Type B pancreatic cell (in vitro differentiated cells): ENCODE measurements around the gene MASP2. TPM values are rescaled to one million over a fixed set of nuclear protein-coding genes. Genes with fewer than 3 reads are reported as not detected.

Source experiments
- DNase-seq: peaks from one replicate; pipeline ENCODE4 v3.0.0; 2021; ENCODE audit warnings: mixed read lengths; ENCODE audit not compliant: unreplicated experiment; ENCODE audit errors: extremely low spot score
- H3K27ac Mint-ChIP-seq: 2 replicates; pipeline ENCODE4 v1.8.0; 2021; ENCODE audit warnings: mild to moderate bottlenecking, mixed read lengths
- H3K27me3 Mint-ChIP-seq: 2 replicates; pipeline ENCODE4 v1.8.0; 2021; ENCODE audit warnings: mixed read lengths
- H3K36me3 Mint-ChIP-seq: 2 replicates; pipeline ENCODE4 v1.8.0; 2021; ENCODE audit warnings: mixed read lengths
- H3K4me1 Mint-ChIP-seq: one replicate; pipeline ENCODE4 v1.8.0; 2021; ENCODE audit warnings: mixed read lengths; ENCODE audit not compliant: unreplicated experiment
- H3K4me3 Mint-ChIP-seq: 2 replicates; pipeline ENCODE4 v1.8.0; 2021; ENCODE audit warnings: mild to moderate bottlenecking, mixed read lengths
- H3K9me3 Mint-ChIP-seq: 2 replicates; pipeline ENCODE4 v1.8.0; 2021; ENCODE audit warnings: mixed read lengths
- total RNA-seq: library from RNA; stranded (reverse); gene quantifications from 2 replicates; pipeline ENCODE4 v1.2.1, GENCODE V29; 2021; ENCODE audit warnings: low replicate concordance
- TF ChIP-seq, protein P1 (sequence below): fragments of 200-600 bp; sonication (generic); conservative IDR thresholded peaks from 2 replicates; pipeline ENCODE4 v1.5.0; 2021; ENCODE audit warnings: antibody characterized with exemption, mild to moderate bottlenecking

Gene MASP2
- total RNA-seq, 1 donor from 2014 or later = 0.34 TPM

DNA sequence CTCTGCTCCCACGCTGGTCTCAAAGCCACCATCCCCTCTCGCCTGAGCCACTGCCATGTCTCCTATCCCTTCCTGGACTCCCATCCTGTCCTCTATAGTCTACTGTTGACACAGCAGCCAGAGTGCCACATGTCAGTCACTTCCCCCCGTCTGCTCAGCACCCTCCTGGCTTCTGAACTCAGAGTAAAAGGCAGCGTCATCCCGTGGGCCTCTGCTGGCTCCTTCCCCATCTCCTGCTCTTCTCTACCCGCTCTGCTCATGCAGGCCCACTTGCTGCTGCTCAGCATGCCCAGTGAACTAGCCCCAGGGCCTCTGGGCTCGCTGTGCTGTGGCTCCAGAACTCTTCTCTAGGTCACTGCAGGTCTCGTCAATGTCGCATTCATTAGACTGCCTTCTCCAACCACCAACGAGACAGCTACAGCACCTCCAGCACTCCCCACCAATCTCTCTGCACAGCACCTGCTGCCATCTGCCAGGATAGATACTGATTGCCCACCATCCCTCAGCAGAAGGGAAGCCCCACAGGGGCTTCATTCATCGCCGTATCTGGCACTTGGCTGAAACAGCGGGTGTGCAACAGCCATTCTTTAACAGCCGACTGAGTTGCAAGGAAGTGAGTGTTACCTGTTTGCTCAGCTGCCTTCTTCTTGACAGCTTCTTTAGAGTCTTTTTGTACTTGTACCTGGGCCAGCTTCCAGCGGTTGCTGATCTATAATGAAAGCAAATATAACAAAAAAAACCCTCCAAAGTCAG lies 24.6 kb upstream of the MASP2 start:
- Mint-ChIP-seq H3K36me3 (peaks cover 22% of the 10 kb centered on the region), H3K27me3 (no peaks in the 10 kb centered on the region), H3K27ac (no peak overlapping the region), H3K4me3 (no peak overlapping the region), H3K4me1 (no peaks in the 10 kb centered on the region), H3K9me3 (no peaks in the 10 kb centered on the region)
- TF ChIP-seq, protein P1, sequence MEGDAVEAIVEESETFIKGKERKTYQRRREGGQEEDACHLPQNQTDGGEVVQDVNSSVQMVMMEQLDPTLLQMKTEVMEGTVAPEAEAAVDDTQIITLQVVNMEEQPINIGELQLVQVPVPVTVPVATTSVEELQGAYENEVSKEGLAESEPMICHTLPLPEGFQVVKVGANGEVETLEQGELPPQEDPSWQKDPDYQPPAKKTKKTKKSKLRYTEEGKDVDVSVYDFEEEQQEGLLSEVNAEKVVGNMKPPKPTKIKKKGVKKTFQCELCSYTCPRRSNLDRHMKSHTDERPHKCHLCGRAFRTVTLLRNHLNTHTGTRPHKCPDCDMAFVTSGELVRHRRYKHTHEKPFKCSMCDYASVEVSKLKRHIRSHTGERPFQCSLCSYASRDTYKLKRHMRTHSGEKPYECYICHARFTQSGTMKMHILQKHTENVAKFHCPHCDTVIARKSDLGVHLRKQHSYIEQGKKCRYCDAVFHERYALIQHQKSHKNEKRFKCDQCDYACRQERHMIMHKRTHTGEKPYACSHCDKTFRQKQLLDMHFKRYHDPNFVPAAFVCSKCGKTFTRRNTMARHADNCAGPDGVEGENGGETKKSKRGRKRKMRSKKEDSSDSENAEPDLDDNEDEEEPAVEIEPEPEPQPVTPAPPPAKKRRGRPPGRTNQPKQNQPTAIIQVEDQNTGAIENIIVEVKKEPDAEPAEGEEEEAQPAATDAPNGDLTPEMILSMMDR = no peak
- DNase-seq = no peak

DNA sequence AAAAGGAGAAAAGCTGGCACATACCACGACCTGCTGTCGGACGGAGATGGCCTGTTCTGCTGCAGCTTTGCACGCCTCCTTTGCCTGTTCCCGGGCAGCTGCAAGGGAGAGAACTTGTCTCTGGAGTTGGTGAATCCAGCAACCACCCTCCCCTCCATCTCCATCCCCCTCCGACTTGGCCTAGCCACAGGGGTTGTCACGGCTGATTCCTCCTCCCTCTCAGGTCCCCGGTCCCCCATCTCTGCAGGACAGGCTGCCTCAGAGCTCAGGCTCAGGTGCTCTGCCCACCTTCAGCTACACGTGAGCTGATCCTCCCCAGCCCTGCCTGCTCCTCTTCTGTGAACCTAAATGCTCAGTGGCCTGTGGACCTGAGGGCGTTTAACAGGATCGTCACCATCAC lies 23.8 kb upstream of the MASP2 start:
- H3K4me1 Mint-ChIP-seq = no peaks in the 10 kb centered on the region
- no peak for DNase-seq
- no peaks in the 10 kb centered on the region for H3K9me3 Mint-ChIP-seq
- H3K27me3 Mint-ChIP-seq = no peaks in the 10 kb centered on the region
- H3K4me3 Mint-ChIP-seq = no peak overlapping the region
- peaks cover 18% of the 10 kb centered on the region for H3K36me3 Mint-ChIP-seq
- TF ChIP-seq, protein P1 = no peak
- no peak overlapping the region for H3K27ac Mint-ChIP-seq

DNA sequence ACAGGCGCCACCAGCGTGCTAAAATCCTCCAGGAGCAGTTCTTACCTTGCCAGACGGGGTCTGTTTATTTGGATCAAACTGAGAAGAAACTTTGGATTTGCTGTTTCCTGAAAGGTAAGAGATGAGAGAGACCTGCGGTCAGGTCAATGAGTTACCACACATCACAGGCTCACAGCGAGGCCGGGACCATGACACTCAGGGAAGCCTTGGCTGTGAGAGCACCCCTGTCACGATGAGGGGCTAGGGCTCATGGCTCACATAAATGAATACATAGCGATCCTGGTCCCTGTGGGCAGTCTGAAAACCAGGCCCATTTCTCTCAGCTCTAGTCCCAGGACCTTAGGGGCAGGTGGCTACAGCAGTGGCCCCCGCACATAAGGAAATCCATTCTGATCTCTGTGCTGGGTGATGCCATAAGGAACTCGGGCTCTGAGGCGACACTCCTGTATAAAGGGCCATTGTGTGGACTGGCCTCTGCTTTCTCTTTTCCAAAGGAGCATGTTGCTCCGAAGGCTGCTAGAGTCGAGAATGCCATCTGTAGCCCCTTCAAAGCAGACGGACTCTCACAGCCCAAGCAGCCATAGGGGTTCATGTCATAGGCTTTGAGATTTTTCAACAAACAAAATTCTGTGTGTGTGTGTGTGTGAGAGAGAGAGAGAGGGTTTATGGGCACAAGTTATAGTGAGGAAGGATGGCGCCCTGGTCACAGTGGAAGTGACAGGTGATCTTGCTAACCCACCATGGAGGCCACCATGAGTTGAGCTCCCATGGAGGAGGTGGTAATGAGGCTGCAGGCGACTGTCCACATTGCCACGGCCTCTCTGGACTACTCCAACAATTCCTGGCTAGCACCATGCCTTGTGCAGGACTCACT lies 21.8 kb upstream of the MASP2 start:
- no peaks in the 10 kb centered on the region for H3K4me1 Mint-ChIP-seq
- no peaks in the 10 kb centered on the region for H3K9me3 Mint-ChIP-seq
- H3K27ac Mint-ChIP-seq = no peak overlapping the region
- DNase-seq = no peak
- H3K36me3 Mint-ChIP-seq = peaks cover 24% of the 10 kb centered on the region
- no peak overlapping the region for H3K4me3 Mint-ChIP-seq
- TF ChIP-seq, protein P1 = no peak
- H3K27me3 Mint-ChIP-seq = no peaks in the 10 kb centered on the region

DNA sequence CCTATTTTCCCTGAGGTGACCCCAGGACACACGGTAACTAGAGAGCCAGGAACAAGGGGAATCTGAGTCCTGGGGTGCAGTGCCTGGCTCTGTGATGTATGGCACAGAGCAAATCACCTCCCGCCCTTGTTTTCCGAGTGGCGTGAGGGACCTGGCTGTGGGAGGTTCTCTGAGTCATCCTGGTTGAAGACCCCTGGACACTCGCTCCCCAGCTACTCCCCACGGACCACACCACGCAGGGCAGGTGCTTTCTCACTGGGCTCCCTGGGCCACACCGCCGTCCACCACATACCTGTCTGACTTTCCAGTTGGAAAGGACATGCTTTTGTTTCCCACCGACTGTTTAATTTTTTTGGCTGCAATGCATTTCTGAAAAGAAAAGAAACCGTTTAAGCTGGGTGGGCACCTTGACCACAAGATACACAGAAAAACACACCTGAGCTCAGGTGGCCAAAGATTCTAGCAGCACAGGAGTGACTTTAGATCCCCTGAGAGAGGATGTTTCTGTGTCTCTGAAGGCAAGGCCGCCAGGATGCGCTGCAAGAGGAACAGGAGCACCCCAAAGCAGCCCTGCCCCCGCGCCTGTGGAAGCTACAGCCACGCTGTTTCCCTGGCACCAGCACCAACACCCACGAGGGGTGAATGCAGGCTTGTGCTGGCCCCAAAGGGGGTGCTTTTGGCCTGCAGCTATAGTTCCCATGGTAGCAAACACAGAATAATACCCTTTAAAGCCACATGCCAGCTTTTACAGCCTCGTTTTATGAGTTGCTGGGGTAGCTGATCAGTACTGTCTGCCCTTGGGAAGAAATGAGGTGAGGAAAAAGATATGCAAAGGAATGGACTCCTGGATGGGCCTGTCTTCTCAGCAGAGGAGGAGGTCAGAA lies 20.9 kb upstream of the MASP2 start:
- peaks cover 24% of the 10 kb centered on the region for H3K36me3 Mint-ChIP-seq
- H3K9me3 Mint-ChIP-seq = no peaks in the 10 kb centered on the region
- H3K4me3 Mint-ChIP-seq = no peak overlapping the region
- H3K27ac Mint-ChIP-seq = no peak overlapping the region
- no peaks in the 10 kb centered on the region for H3K27me3 Mint-ChIP-seq
- H3K4me1 Mint-ChIP-seq = no peaks in the 10 kb centered on the region
- TF ChIP-seq, protein P1 = no peak
- DNase-seq = no peak

DNA sequence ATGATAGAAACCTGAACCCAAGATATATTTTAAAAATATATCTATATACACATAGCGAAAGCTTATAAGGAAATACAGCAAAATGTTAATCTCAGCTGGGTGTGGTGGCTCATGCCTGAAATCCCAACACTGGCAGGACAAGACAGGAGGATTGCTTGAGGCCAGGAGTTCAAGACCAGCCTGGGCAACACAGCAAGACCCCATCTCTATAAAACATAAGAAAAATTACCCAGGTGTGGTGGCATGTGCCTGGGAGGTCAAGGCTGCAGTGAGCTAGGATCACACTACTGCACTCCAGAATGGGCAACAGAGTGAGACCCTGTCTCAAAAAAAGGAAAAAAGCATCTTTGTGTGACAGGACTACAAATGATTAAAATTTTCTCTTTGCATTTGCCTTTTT lies 18.8 kb upstream of the MASP2 start:
- Mint-ChIP-seq H3K4me1 (peaks cover 3% of the 10 kb centered on the region), H3K4me3 (no peak overlapping the region), H3K27ac (no peak overlapping the region), H3K9me3 (no peaks in the 10 kb centered on the region), H3K36me3 (peaks cover 15% of the 10 kb centered on the region), H3K27me3 (no peaks in the 10 kb centered on the region)
- DNase-seq = no peak
- TF ChIP-seq, protein P1 = no peak
